Glomerular endothelial cell (primary cell): ENCODE data around the gene TTYH2. TPM values are rescaled to one million over a fixed set of nuclear protein-coding genes. Genes with fewer than 3 reads are reported as not detected.

Source experiments
- DNase-seq: peaks from one replicate; pipeline ENCODE4 v3.0.0-alpha.2; 2011; ENCODE audit warnings: low read depth, low spot score; ENCODE audit errors: extremely low read depth
- total RNA-seq: library from RNA; depleted of rRNA; stranded (reverse); fragments of >200 nt; gene quantifications from 2 replicates; pipeline ENCODE4 v1.2.3, GENCODE V29; 2015

TTYH2 gene
- total RNA-seq, 1 donor from 2014 or later = 4.1 TPM

DNA sequence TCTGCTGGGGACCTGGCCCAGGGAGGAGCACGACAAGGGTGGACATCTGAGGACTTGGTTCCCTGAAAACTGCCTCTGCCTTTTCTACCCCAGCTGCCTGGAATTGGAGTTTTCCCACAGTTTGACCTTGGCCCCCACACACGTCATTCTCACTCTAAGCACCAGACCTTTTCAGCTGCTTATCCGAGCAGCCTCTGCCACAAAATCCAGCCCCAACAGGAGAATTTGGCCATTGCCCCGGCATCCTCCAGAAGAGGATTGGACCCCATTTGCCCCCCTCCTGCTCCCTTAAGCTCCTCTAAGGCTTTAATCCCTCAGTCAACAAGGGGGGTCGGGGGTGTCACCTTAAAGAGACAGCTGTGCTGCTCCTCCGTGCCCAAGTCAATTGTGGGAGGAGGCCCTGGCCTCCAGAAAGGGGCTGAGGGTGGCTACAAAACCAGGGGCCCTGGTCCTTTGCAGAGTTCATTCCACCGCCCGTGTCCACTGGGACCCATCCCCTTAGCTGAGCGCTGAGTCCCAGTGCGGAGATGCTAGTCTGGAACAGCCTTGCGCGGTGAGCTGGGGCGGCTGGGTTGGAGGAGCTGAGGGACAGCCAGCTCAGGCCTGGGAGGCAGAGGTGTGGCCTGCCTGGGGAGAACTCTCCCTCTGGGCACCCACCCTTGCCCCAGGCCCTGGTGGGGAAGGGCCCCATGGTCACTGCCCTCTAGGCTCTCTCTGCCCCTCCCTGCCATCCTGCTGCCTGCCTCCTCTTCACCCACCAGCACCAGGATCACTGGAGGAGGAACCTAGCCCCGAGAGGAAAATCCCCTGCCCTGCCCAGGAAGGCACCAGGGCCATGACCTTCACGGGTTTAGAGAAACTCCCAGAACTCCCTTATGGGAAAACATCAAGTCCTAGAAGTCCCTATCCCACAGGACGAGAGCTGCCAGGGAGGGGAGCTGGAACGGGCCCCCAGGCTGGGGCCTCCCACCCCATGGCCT lies 18.8 kb downstream of the TTYH2 start:
- no peak for DNase-seq

DNA sequence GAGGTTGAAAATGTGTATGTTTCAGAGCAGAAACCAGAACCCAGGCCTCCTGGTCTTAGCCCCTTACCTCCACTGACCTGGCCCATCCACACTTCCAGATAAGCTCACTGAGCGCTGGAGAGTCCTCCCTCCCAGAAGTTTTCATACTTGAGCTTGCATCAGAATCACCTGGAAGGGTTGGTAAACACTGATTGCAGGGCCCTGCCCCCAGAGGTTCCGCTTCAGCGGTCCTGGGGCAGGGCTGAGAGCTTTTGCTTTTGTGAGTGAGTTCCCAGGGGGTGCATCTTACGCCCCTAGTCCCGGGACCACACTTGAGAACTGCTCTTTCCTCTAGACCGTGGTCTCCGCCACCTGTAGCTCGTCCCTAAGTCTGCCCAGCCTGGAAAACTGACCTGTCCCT lies 20.6 kb downstream of the TTYH2 start:
- DNase-seq = no peak

DNA sequence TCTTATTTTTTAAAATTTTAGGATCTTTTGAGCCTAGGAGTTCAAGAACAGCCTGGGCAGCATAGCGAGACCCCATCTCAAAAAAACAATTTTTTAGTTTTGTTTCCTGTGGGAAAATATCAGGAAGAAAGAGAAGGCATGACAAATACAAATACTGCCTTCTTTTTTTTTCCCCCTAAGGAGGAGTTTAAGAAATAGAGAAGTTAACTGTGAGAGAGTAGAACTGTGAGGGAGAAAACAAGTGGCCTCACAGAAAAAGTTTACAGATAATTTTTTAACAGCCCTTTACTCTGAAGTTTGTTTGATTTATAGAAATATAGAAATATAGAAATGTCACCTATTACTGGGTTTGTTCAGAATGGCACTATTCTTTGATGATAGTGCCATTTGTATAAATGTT lies 21.1 kb downstream of the TTYH2 start:
- no peak for DNase-seq

DNA sequence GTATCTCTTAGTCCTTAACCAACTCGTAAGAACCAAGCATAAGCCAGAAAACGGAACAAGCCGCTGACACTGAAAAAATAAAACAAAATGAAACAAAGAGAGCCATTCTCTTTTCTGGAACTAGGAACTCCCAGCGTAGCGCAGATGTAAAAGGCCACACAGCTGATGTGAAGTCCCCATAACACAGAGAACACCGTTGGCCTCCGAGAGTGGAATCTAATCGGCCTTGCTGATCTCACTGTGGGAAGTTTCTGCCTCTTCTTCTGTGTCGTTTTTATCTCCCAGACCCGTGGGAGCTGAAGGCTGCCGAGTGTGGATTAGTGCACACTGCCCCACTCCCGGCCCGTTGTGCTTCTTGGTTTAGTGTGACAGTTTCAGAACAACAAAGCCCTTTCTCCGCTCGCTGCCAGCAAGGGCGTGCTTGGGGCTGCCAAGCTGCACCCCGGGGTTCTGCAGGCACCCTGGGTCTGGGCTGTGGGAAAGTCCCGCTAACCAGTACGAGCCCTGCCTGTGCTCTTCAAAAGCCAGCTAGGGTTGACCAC lies 21.7 kb downstream of the TTYH2 start:
- DNase-seq = no peak

DNA sequence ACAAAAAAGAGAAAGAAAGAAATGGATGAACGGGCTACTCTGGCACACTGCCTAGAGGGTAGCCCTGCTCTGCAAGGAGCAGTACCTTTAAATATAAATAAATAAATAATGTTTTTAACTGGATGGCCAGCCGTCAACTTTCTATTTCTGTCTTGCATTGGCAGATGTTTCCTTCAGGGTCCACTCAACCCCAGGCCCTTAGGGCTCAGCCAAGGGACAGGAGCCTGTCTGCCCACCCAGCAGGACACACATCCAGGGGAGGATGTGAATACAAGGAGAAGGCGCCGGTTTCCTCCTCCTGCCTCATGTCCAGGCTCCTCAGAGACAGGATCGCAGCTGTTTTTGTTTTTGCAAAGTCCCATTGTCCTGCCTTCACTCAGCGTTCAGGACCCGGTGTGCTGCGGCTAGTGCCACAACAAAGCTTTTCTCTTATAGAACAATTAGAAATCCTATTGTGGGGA lies 22.6 kb downstream of the TTYH2 start:
- DNase-seq = no peak

DNA sequence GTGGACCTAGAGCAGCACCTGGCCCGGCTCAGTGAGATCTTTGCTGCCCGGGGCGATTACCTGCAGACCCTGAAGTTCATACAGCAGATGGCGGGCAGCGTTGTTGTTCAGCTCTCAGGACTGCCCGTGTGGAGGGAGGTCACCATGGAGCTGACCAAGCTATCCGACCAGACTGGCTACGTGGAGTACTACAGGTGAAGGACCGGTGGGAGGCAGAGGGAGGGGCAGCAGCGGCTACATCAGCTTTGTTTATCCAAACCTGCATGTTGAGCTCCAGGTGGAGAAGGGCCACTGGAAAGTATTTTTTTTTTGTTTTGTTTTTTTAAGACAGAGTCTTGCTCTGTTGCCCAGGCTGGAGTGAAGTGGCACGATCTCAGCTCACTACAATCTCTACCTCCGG lies 23.9 kb downstream of the TTYH2 start:
- no peak for DNase-seq

DNA sequence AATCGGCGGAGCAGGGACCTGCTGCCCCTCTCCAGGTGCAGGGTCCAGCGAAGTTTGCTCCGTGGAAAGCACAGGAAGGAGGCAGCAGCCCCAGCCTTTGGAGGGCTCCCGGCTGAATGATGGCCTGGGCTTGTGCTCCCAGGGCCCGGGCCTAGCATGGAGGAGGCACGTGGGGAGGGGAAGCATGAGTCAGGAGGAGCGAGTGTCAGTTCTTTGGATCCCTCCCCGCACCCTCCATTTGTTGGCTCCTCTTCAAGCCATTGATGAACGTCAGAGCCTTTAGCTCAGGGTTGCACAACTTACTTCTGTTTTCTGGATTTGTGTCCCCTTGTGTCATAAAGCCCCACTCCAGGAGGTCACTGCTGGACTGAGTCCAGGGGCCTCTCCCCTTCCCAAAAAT lies 25.8 kb downstream of the TTYH2 start:
- DNase-seq = no peak

GRCh38 chr17:74240618-74241205 lies 27.3 kb downstream of the TTYH2 start:
- DNase-seq = no peak

DNA sequence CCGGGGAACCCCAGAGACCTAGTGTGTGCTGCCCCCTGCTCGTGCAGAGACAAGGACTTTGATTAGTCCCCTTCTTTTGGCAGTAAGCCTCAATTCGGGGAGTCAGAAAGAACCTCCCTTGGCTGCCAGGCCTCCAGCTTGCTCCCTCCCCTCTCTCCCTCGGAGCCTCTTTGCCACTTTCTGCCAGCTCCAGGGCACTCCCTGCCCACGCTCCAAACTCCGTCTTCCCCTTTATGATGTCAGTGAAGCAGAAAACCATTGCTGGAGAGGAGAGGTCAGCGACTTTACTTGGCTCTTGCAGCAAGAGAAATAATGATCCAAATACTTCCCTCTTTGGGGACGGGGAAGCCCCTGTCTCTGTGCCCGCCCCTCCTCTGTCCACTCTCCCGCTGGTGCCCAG lies 28.1 kb downstream of the TTYH2 start:
- no peak for DNase-seq

DNA sequence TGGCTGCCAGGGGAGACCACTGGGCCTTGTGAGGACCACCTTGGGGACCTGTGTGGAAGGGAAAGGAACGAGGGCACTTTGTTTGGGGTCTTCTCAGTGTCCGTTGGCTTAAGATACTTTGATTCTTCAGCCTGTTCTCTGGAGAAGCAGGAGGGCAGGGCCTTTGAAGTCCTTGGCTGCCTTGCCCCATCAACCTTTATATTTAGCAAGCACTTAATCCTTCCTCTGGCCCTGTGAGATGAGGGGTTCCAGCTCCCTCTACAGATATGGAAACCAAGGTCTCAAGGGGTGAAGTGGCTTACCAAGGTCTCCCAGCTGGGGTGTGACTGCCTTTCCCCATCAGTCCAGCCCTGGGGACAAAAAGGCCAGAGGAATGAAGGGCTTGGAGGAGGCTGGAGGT lies 28.5 kb downstream of the TTYH2 start:
- no peak for DNase-seq

DNA sequence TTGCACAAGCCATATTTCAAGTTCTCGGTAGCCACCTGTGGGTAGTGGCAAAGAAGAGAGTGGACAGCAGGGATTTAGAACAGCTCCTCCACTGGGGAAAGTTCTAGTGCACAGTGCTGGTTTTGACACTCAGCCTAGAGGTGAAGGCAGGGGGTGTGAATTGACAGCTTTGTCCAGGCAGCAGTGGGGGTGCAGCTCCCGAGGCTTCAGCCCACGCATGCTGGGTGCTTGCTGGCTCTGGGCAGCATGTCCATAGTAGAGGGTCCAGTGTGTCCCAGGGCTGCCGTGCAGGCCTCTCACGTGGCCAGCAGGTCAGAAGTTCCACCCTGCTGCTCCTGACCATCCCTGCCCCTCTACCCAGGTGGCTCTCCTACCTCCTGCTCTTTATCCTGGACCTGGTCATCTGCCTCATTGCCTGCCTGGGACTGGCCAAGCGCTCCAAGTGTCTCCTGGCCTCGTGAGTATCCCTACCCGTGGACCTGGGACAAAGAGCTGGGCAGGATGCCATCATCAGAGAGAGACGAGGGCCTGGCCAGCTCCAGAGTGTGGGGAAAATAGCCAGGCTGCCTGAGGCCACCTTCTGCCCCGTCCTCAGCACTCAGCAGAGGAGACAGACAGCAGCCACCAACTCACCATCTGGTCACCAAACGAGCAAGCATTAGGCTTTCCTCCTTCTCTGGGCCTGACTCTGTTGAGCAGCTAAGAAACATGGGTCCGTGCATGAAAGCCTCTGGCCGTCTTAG lies 29.8 kb downstream of the TTYH2 start:
- DNase-seq = no peak

GRCh38 chr17:74244128-74244527 lies 30.8 kb downstream of the TTYH2 start:
- no peak for DNase-seq

DNA sequence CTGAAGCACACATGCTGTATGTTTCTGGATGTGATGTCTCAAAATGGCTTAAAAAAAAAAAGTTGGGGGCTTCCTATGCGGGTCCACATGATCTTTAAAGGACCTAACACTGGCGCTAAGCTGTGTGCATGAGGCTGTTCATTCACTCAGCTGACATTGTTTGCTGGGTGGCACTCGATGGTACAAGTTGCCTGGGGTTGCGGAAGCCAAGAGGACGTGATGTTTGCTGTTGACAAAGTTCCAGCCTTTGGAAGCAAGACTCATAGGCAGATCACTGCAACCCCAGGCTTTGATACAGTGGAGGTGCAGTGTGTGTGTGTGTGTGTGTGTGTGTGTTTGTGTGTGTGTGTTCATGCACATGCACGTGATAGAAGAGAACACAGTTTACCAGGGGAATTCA lies 31.2 kb downstream of the TTYH2 start:
- no peak for DNase-seq

DNA sequence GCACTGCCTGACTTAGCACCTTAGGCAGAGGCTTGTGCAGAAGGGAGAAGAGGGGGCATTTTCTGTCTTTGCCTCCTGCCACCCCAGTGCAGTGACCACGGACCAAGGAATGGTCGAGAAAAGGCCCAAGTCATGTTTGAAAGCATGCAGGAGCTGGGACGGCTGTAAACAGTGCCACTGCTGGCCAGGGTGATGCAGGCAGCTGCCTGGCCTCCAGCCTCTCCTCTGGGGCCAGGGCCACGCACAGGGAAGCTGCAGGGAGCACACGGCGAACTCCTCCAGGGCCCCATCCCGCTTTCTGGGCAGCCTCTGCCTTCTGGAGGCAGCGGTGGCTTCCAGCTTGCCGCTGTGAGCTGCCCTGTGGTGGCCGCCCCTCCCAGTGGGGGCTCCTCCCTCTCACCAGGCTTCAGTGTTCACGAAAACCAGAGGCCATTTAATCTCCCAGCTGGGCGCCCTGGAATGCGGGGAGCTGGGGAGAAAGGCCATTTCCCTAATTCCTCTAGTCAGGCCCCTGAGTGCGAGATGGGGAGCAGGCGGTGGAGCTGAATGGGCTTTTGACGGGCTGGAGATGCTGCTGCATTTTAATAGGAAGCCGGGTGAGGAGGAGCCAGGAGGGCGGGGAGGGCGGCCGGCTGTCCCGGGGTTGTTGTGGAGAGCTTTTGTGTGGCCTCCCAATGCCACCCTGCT lies 31.9 kb downstream of the TTYH2 start:
- DNase-seq = no peak

DNA sequence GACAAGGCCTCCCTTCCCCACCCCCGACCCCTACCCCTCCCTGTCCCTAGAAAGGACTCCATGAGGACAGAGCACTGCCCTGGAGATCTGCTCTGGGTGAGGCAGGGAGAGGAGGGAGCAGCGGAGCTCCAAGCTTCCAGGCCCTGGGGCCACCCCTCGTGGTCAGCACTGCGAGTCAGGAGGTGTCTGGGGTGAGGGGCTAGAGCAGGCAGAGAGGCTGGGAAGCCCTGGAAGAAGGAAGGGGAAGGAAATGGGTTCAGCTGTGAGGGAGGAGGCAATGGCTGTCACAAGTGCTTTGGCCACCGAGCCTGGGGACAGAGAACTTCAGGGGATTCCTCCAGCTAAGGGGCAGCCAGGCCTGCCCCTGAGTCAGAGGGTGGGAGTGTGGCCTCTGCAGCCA lies 32.5 kb downstream of the TTYH2 start:
- no peak for DNase-seq

- no peak for DNase-seq
These were observed 36.4 kb downstream of the TTYH2 start for GRCh38 chr17:74249590-74250270.

- DNase-seq = no peak
These were observed 37.1 kb downstream of the TTYH2 start for GRCh38 chr17:74250324-74250995.

DNA sequence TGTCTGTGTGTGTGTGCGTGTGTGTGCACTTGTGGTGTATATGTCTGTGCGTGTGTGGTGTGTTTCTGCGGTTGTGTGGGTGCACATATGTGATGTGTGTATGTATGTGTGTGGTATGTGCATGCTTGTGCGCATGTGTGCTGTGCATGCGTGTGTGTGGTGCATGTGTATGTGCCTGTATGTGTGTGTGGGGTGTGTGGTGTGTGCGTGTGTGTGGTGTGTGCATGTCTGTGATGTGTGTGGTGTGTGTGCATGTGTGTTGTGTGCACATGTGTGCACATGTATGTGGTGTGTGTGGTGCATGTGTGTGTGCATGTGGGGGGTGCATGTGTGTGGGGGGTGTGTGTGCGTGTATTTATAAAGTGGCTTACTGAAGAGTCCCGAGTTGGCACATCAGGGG lies 37.7 kb downstream of the TTYH2 start:
- no peak for DNase-seq

- no peak for DNase-seq
These were observed 38.2 kb downstream of the TTYH2 start for GRCh38 chr17:74251569-74251968.
